Smooth muscle cell (in vitro differentiated cells): Measurements from ENCODE around the gene HYAL3. TPM values are rescaled to one million over a fixed set of nuclear protein-coding genes. Genes with fewer than 3 reads are reported as not detected.

Experiments used
- DNase-seq: peaks from one replicate; lab custom pipeline; 2025; ENCODE audit not compliant: unreplicated experiment; lab: John Stamatoyannopoulos, UW
- H2AFZ ChIP-seq: fragments of 200-600 bp; sonication (generic); 2 replicates; pipeline ENCODE4 v1.6.0; 2016; ENCODE audit warnings: antibody characterized with exemption, low read depth, mild to moderate bottlenecking
- H3F3A ChIP-seq: fragments of 200-600 bp; sonication (generic); 2 replicates; pipeline ENCODE4 v1.6.0; 2017; ENCODE audit warnings: antibody characterized with exemption, low read depth
- H3K27ac ChIP-seq: fragments of 200-600 bp; sonication (generic); 2 replicates; pipeline ENCODE4 v1.5.1; 2016; ENCODE audit warnings: low read depth, mild to moderate bottlenecking
- H3K27me3 ChIP-seq: fragments of 200-600 bp; sonication (generic); 2 replicates; pipeline ENCODE4 v1.6.1; 2016; ENCODE audit warnings: low read depth, mild to moderate bottlenecking
- H3K36me3 ChIP-seq: fragments of 200-600 bp; sonication (generic); 2 replicates; pipeline ENCODE4 v1.5.1; 2016; ENCODE audit warnings: low read depth
- H3K4me1 ChIP-seq: fragments of 200-600 bp; sonication (generic); 2 replicates; pipeline ENCODE4 v1.5.1; 2016; ENCODE audit warnings: low read depth
- H3K4me2 ChIP-seq: fragments of 200-600 bp; sonication (generic); 2 replicates; pipeline ENCODE4 v1.6.0; 2016; ENCODE audit warnings: mild to moderate bottlenecking
- H3K4me3 ChIP-seq: fragments of 200-600 bp; sonication (generic); 2 replicates; pipeline ENCODE4 v1.5.1; 2016; ENCODE audit warnings: mild to moderate bottlenecking
- H3K79me2 ChIP-seq: fragments of 200-600 bp; sonication (generic); 2 replicates; pipeline ENCODE4 v1.6.0; 2016; ENCODE audit warnings: low read depth, mild to moderate bottlenecking
- H3K9ac ChIP-seq: fragments of 200-600 bp; sonication (generic); 2 replicates; pipeline ENCODE4 v1.6.0; 2016; ENCODE audit warnings: low read depth
- H3K9me3 ChIP-seq: fragments of 200-600 bp; sonication (generic); replicated peaks from 2 replicates; pipeline ENCODE4 v1.5.1; 2016; ENCODE audit warnings: low read depth
- H4K20me1 ChIP-seq: fragments of 200-600 bp; sonication (generic); 2 replicates; pipeline ENCODE4 v1.6.0; 2016; ENCODE audit warnings: low read depth
- WGBS: methylation state at CpG from one replicate; pipeline ENCODE4 v1.1.7; 2016; ENCODE audit warnings: low lambda C conversion rate; 5-methylcytosine and 5-hydroxymethylcytosine counted together
- polyA plus RNA-seq: library from polyadenylated mRNA; unstranded; fragments of >200 nt; fragmentation: Nextera tagmentation; extraction: Ambion mirVana; gene quantifications from 2 replicates; pipeline ENCODE4 v1.2.1, GENCODE V29; 2016
- total RNA-seq: library from RNA; depleted of rRNA; stranded (reverse); fragments of >200 nt; gene quantifications from 2 replicates; pipeline ENCODE4 v1.2.3, GENCODE V29; 2014
- TF ChIP-seq, protein P1 (sequence below): fragments of 200-600 bp; sonication (generic); IDR thresholded peaks from 2 replicates; pipeline ENCODE4 v1.5.1; 2017; ENCODE audit warnings: borderline replicate concordance, mild to moderate bottlenecking, antibody characterized with exemption; ENCODE audit not compliant: insufficient read depth, poor library complexity, severe bottlenecking

HYAL3 gene
- total and polyA plus RNA-seq, 2 experiments from 2014 or later, result 2.5 to 3.7 TPM

DNA sequence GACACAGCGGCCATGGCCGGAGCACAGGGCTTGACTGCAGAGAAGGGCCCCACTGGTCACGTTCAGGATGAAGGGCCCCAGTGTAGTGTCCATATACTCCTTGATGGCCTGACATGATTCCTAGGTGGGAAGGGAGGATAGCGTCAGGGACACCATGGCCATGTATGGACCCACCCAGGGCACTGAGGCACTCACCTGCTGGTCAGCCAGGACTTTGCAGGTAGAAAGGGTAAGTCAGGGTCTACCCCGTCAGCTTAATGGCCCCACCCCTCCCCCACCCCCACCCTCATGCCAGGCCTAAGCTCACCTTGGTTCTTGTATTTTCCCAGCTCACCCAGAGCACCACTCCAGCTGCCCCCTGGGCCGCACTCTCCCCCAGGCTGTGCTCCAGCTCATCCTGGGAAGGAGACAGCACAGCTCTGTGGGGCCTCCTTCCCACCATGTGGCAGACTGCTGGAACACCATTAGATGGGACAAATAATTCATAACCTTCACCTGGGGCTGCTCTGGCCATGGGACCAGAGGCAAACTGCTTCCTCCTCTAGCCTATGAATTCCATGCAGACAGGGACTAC is 1.6 kb upstream of the HYAL3 start:
- 97% methylated on average over 6 of the region's 6 CpGs for WGBS
- Histone ChIP-seq H3K9me3 (no peaks in the 10 kb centered on the region), H3K27me3 (no peaks in the 10 kb centered on the region), H3K9ac (no peak overlapping the region), H3K4me1 (peaks cover 13% of the 10 kb centered on the region), H3K27ac (no peak overlapping the region), H3K4me3 (no peak overlapping the region), H3K36me3 (no peaks in the 10 kb centered on the region), H2AFZ (no peak overlapping the region), H3F3A (peaks cover 4% of the 10 kb centered on the region), H3K4me2 (peak overlapping the region; percentile 94), H4K20me1 (no peaks in the 10 kb centered on the region), H3K79me2 (no peaks in the 10 kb centered on the region)
- TF ChIP-seq, protein P1, sequence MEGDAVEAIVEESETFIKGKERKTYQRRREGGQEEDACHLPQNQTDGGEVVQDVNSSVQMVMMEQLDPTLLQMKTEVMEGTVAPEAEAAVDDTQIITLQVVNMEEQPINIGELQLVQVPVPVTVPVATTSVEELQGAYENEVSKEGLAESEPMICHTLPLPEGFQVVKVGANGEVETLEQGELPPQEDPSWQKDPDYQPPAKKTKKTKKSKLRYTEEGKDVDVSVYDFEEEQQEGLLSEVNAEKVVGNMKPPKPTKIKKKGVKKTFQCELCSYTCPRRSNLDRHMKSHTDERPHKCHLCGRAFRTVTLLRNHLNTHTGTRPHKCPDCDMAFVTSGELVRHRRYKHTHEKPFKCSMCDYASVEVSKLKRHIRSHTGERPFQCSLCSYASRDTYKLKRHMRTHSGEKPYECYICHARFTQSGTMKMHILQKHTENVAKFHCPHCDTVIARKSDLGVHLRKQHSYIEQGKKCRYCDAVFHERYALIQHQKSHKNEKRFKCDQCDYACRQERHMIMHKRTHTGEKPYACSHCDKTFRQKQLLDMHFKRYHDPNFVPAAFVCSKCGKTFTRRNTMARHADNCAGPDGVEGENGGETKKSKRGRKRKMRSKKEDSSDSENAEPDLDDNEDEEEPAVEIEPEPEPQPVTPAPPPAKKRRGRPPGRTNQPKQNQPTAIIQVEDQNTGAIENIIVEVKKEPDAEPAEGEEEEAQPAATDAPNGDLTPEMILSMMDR, result no peak
- DNase-seq, result no peak

DNA sequence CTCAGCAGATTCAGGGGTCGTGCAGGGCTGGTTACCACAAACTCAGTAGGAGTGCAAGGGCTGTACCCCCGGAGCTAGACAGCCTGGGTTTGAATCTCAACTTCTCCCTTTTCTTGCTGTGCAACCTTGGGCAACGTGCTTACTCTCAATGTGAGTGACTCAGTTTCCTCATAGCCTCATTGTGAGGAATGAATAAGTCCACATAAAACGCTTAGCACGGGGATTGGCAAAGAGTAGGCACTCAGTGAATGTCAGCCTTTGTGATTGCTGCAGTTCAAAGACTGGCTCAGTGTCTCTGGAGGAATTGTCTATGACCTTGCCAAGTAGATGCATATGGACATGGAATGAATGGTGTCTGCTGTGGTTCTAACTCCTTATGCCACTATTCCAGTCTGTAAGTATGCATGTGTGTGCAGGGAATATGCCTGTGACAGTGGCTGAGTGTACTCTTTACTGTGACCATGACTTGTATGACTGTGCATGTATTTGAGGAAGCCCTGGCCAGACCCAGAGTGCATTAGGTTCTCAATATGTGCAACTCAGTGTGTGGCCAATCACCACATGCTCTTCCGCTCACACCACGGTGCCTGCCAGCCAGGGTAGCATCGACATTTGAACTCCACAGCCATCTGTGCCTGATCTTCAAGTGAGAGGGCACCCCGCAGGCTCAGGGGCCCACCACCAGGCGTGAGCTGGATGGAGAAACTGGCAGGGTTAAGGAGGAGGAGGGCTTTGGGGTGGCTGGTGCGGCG is 900 bp upstream of the HYAL3 start:
- DNase-seq, result no peak
- peaks cover 13% of the 10 kb centered on the region for H3K4me1 ChIP-seq
- H3K36me3 ChIP-seq, result no peaks in the 10 kb centered on the region
- peaks cover 4% of the 10 kb centered on the region for H3F3A ChIP-seq
- H3K79me2 ChIP-seq, result no peaks in the 10 kb centered on the region
- peak overlapping the region; percentile 85 for H3K27ac ChIP-seq
- H2AFZ ChIP-seq, result peak overlapping the region; percentile 75
- H3K27me3 ChIP-seq, result no peaks in the 10 kb centered on the region
- peak overlapping the region; percentile 84 for H3K9ac ChIP-seq
- 68% methylated on average over 12 of the region's 12 CpGs for WGBS
- TF ChIP-seq, protein P1, result no peak
- no peaks in the 10 kb centered on the region for H3K9me3 ChIP-seq
- peak overlapping the region; percentile 94 for H3K4me2 ChIP-seq
- H4K20me1 ChIP-seq, result no peaks in the 10 kb centered on the region
- peak overlapping the region; percentile 58 for H3K4me3 ChIP-seq

DNA sequence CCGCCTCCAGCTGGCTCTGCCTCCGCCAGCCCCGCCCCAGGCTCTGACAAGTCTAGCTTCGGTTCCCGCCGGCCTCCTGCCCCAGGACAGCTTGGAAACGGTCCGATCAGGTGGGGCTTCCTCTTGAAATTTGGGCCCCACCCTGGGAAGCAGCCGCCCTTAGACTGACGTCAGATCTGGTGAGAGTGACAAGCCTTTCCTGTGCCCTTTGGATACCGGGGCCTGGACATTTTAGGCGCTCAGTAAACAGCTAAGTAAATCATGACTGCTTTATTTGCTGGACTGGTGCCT is 378 bp upstream of the HYAL3 start:
- Histone ChIP-seq H3K79me2 (no peaks in the 10 kb centered on the region), H3K4me2 (peak overlapping the region; percentile 94), H3K4me3 (peak overlapping the region; percentile 58), H3K36me3 (no peaks in the 10 kb centered on the region), H2AFZ (peak overlapping the region; percentile 75), H3K9me3 (no peaks in the 10 kb centered on the region), H3K27ac (peak overlapping the region; percentile 85), H3F3A (peaks cover 4% of the 10 kb centered on the region), H4K20me1 (no peaks in the 10 kb centered on the region), H3K4me1 (peaks cover 13% of the 10 kb centered on the region), H3K27me3 (no peaks in the 10 kb centered on the region), H3K9ac (peak overlapping the region; percentile 84)
- WGBS, result 4% methylated on average over 12 of the region's 12 CpGs
- no peak for DNase-seq
- TF ChIP-seq, protein P1, result no peak
